ENCODE data around the gene CCT6A.
"Not testable (repeated sequence)": the region's sequence is repeated elsewhere in the genome, so short reads cannot be mapped to it uniquely, and the experiment has no call there.

CCT6A gene, protein sequence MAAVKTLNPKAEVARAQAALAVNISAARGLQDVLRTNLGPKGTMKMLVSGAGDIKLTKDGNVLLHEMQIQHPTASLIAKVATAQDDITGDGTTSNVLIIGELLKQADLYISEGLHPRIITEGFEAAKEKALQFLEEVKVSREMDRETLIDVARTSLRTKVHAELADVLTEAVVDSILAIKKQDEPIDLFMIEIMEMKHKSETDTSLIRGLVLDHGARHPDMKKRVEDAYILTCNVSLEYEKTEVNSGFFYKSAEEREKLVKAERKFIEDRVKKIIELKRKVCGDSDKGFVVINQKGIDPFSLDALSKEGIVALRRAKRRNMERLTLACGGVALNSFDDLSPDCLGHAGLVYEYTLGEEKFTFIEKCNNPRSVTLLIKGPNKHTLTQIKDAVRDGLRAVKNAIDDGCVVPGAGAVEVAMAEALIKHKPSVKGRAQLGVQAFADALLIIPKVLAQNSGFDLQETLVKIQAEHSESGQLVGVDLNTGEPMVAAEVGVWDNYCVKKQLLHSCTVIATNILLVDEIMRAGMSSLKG

DNA sequence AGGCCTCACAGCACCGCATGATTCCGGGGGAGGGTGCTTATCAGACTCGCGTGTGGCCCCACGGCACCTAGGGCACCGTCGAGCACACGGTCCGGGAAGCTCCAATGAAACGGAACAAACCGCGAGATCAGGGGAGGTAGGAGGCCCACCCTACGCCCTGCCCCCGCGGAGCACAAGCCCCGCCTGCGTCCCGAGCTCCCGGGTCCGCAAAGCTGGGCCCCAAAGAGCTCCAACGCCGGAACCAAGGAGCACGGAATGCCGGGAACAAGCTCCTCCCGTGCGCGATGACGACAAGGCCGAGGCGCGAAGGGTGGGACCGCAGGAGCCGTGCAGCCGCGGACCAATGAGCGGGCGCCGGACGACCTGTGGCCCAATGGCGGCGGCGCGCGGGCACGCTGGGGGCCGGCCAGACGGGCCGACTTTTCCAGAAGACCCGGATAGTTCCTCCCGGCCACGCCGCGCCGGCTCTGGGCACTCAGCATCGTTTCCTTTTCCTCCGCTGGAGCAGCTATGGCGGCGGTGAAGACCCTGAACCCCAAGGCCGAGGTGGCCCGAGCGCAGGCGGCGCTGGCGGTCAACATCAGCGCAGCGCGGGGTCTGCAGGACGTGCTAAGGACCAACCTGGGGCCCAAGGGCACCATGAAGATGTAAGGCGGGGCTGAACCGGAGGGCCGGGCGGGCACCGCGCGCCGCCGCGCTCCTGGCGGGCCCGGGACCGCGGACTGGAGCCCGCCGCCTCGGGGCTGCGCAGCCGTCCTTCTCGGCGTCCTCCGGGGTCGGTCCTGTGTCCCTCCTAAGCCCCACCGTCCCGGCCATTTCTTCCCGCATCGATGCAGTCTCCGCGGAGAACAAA, at the start of gene CCT6A, which contains the start of gene PSPH:
Gene CCT6A (plus strand): TSS at position 427 of the 853 bp plus-strand sequence. CDS start 84 bp downstream, at position 511.
Gene PSPH (minus strand): TSS at position 106 of the 853 bp plus-strand sequence. CDS start 30,232 bp downstream, outside the sequence.
- DNase-seq, result peak; percentile 69 to 89 (median 81)

DNA sequence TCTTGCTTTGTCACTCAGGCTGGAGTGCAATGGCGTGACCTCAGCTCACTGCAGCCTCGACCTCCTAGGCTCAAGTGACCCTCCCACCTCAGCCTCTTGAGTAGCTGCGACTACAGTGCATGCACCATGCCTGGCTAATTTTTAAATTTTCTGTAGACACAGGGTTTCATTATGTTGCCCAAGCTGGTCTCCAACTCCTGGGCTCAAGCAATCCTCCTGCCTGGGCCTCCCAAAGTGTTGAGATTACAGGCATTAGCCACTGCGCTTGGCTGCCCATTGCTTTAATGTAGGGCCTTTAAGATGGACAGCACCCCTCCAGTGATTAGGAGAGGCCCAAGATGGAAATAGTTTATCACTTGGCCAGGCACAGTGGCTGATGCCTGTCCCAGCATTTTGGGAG, 47.8 kb upstream of the CCT6A start:
- no peak for DNase-seq

DNA sequence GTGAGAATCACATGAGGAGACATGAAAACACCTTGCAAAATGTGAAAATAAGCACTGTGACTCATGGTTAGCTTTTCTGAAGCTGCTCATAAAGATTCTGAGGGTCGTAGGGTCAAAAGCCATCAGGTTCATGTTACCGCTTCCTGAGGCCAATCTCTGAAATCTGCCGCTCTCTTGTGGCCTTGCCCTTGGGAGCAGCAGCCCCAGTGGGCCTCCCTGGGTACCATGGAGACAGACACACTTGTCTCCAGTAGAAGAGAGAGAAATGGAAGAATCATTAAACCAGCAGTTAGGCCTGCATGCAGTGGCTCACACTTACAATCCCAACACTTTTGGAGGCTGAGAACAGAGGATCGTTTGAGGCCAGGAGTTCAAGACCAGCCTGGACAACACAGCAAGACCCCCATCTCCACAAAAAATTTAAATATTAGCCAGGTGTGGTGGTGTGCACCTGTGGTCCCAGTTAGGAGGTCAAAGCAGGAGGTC, 44.4 kb upstream of the CCT6A start:
- DNase-seq, result no peak

DNA sequence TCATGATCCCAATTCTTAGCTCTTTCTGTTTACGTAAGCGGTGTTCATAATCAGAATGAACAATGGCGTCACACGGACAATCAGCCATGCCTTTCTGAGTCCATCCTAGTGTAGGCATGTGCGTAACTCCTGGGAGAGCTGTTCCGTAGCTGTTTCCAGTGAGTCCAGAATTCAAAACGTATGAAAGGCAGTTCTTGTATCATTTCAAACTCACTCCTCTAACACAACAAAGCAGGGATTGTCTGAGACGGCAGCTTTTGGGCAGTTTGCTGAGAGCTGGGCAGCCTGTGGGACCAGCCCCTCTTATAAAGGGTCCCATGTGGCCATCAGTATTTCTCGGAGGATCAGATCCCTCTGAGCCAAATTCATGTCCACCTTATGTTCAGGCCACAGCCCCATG, 43.7 kb upstream of the CCT6A start:
- DNase-seq, result no peak

DNA sequence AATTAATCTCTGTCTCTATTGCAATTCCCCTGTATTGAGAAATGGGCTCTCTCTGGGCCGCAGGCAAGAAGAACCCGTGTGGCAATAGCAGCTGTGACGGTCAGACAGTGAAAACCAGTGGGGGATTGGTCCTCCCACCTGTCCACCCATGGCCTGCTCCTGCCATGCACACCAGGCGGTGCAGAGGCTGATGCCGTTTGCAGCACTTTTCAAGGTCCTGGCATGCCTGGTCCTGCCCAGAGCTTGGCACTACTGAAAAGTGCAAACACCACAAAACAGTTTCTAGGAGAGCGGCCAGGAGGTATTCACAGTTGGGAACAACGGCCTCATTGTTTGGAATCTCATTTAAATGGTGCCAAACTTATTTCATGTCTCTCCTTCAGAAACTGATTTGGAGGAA, 41.9 kb upstream of the CCT6A start:
- no peak for DNase-seq

DNA sequence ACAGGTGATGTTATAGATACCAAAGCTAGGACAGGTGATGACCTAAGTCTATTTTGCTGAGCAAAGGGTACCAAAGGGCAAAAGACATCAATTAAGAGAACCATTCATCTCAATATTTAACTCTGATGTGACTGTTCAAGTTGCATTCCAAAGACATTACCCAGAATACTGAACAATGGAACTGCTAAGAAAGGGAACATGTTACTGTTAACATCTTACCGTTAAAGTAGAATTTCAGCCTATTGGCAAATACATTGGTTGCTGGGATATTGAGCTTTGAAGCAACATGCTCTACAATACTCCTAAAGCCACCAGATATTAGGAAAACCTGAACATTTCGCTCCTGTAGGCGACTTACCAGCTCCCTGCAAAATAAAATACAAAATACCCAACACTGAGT, 34.5 kb upstream of the CCT6A start:
- DNase-seq, result not testable (repeated sequence)

DNA sequence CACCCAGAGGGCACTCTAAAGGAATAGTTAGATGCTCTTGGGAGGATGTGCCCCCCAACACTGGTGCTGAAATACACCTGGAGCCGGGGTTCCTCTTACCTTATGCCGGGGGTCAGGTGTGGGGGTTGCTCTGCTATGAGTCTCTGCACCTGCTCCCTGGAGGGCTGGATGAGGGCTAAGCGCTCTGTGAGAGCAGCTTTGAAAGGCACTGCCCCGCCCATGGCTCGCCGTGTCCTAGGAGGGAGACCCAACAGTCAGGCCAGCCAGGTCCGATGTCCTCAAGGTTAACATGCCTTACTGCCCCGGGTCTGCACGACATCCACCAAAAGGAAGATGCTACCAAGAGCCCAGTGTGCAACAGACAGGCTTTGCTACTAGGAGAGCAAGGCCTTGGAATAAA, 32.1 kb upstream of the CCT6A start:
- no peak for DNase-seq

DNA sequence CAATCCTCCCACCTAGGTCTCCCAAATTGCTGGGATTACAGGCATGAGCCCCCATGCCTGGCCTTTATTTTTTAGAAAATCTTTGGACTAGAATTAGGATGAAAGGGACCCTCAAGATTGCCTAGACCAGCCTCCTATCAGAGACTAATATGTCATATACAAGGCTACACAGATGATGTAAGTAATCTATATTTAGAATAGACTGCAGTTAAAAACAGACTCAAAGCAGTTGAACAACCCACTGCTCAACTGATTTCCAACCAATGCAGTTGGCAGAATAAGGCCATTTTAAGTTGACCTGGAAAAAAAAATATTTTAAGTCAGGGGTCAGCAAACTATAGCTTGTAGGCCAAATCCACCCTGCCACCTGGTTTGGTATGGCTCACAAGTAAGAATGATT, 28.1 kb upstream of the CCT6A start:
- no peak for DNase-seq

DNA sequence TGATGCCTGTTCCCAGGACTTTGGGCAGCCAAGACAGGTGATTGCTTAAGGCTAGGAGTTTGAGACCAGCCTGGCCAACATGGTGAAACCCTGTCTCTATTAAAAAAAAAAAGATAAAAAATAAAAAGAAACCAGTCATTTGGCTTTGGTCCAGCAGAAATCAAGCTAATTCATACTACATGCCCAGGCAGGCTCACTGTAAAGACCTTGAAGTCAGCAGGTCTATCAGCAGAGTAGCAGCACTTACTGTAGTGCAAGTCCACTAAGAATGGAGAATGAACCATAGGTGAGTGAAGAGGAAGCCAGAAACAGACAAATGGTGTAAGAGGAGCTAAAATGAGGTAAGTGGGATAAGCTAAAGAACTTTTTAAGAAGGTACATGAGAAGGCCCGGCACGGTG, 25.0 kb upstream of the CCT6A start:
- no peak for DNase-seq

DNA sequence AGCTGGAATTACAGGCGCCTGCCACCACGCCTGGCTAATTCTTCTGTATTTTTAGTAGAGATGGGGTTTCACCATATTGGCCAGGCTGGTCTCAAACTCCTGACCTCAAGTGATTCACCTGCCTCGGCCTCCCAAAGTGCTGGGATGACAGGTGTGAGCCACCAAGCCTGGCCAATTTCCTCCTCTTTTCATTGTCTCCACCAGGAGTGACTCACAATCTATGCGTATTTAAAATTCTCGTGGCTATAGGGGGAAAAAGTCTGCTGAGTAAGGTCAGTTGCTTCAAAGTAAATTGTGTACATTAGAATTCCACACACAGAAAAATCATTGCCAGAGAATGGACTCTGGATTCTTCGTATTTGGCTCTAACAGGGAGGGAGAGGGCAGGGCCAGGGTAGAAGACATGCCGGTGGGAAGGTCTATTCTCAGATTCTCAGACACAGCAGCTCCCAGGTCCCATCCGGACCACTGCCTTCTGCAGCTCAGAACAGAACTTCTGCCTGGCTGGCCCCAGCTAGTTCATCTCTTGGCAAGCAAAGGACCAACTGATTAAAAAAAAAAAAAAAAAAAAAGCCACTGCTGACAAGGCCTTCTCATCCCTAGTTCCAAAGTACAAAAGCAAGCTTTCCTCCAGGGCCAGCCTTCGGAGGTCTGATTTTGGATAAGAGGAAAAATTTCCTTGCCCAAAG, 22.5 kb upstream of the CCT6A start:
- no peak for DNase-seq

DNA sequence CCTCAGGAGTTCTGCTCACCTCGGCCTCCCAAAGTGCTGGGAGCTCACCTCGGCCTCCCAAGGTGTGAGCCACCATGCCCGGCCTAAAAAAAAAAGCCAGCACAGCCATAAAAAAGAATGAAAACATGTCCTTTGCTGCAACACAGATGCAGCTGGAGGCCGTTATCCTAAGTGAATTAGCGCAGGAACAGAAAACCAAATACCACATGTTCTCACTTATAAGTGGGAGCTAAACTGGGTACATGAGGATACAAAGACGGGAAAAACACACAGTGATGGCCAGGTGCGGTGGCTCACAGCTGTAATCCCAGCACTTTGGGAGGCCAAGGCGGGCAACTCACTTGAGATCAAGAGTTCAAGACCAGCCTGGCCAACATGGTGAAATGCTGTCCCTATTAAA, 21.2 kb upstream of the CCT6A start:
- DNase-seq, result no peak

DNA sequence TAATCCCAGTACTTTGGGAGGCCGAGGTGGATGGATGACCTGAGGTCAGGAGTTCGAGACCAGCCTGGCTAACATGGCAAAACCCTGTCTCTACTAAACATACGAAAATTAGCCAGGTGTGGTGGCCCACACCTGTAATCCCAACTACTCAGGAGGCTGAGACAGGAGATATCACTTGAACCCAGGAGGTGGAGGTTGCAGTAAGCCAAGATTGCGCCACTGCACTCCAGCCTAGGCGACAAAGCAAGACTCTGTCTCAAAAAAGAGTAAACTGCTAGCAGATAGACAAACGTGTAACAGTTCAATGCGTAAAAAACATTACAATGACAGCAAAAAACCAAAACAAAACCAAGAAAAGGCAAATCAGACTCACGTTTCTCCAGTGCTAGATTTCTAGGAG, 20.0 kb upstream of the CCT6A start:
- not testable (repeated sequence) for DNase-seq

DNA sequence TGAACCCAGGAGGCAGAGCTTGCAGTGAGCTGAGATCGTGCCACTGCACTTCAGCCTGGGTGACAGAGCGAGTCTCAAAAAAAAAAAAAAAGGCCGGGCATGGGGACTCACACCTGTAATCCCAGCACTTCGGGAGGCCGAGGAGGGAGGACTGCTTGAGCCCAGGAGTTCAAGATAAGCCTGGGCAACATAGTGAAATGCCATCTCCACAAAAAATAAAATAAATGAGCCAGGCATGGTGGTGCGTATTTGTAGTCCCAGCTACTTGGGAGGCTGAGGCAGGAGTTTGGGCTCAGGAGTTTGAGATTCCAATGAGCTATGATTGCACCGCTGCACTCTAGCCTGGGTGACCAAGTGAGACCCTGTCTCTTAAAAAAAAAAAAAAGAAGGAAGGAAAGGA, 19.0 kb upstream of the CCT6A start:
- DNase-seq, result not testable (repeated sequence)

DNA sequence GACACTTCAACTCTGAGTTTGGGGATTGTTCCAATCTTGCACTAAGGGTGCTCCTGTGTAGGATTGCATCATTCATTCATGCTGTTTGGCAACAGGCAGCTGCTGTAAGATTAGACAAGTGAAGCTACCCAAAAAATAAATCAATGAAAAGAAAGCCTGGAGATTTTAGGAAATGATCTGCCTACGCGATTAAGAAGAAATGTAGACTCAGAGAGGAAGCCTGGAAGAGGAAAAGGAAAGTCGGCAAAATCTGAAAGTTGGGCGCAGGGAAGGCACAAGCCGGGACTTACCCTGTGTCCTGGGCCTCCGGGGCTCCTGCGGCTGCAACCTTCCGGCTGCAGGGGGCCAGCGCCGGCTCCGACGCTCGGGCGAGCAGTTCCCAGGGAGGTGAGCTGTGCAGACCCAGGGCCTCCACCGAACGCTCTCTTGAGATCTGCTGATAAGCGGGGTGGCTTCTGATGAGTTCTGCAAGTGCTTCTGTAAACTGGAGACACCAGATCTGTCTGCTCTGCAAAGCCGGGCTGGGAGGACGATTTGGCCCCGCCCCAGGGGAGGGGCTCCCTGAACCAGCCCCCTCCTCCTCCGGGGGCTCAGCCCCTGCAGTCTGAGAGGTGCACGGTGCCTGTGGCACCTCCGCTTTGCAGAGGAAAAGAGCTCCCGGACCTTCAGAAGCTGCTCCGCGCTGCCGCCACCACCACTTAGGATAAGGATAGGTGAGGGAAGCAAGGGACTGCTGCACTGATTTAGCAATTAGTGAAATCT, 17.7 kb upstream of the CCT6A start:
- peak; percentile 62 to 78 (median 72) for DNase-seq

DNA sequence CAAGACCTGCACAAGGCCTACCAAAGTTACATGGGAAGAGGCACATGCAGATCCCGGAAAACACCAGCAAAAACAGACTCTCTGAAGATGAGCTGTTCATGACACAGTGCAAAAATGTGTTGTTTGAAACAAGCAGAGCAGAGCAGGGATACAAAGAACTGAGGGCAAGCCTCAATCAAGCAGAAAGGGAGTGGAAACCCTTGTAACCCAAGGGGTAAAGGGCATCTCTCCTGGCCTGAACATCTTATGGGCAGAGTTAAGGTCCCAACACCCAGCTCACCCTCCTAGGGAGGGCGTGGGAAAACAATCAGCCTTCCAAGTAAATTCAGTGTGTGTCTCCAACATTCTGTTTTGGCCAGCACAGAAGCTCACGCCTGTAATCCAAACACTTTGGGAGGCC, 10.8 kb upstream of the CCT6A start:
- DNase-seq, result no peak

DNA sequence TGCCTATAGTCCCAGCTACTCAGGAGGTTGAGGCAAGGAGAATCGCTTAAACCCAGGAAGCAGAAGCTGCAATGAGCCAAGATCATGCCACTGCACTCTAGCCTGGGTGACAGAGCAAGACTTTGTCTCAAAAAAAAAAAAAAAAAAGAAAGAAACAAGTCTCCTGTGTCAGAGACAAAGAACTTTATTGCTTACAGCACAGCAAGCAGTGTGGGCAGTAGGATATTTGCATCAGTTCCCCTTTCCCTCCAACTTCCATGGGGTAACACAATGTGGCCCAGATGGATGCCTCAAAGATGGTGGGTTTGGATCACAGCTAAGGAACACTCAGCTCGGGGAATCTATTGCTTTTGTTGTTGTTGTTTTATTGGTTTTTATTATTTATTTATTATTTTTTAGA, 5.8 kb upstream of the CCT6A start:
- DNase-seq, result not testable (repeated sequence)

DNA sequence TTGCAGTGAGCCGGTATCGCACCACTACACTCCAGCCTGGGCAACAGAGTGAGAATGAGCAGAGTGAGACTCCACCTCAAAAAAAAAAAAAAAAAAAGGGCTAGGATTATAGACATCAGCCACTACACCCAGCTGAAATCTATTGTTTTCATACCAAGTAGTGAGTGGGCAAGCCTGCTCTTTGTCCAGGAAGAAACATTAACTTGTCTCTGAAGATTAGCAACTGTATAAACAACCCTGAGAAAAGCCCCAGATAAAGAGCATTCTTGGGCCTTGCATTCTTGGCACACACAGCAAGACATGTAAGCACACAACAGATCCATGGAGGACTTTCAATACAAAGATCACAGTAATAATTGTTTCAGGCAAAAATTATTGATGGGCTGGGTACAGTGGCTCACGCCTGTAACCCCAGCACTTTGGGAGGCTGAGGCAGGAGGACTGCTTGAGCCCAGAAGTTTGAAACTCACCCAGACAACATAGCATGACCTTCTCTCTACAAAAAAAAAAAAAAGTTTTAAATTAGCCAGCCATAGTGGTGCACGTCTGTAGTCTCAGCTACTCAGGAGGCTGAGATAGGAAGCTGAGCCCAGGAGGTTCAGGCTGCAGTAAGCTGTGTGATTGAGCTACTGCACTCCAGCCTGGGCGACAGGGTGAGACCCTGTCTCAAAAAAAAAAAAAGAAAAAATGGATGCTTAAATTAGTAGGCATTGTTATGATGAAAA, 4.7 kb upstream of the CCT6A start:
- no peak for DNase-seq

DNA sequence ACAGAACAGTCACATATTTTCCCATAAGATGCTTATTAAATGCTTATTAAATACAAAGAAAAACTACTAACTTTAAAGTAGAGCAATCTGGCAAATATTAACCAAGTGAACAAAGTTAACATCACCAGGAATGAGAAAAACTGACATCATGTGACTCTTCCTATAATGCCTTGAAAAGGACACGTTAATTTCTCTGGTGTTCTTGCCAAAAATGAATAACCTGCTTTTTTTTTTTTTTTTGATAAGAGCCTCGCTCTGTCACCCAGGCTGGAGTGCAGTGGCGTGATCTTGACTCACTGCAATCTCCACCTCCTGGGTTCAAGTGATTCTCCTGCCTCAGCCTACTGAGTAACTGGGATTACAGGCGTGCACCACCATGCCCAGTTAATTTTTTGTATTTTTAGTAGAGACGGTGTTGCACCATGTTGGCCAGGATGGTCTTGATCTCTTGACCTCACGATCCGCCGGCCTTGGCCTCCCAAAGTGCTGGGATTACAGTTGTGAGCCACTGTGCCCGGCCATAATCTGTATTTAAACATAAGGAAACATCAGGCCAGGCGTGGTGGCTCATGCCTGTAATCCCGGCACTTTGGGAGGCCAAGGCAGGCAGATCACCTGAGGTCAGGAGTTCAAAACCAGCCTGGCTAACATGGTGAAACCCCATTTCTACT, 4.0 kb upstream of the CCT6A start:
- not testable (repeated sequence) for DNase-seq

DNA sequence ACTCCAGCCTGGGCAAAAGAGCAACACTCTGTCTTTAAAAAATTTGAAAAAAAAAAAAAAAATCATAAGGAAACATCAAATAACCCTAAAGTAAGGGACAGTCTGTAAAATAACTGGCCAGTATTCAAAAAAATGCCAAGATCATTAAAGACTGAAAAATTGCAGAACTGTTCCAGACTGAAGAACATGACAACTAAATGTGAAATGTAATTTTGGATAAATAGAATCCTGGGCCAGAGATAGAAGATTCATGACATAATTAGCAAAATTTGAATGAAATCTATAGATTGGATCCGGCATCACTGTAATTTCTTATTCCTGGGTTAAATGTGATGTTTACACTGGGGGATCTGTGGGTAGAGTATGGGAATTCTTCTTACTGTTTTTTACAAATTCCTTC, 3.3 kb upstream of the CCT6A start:
- DNase-seq, result no peak

DNA sequence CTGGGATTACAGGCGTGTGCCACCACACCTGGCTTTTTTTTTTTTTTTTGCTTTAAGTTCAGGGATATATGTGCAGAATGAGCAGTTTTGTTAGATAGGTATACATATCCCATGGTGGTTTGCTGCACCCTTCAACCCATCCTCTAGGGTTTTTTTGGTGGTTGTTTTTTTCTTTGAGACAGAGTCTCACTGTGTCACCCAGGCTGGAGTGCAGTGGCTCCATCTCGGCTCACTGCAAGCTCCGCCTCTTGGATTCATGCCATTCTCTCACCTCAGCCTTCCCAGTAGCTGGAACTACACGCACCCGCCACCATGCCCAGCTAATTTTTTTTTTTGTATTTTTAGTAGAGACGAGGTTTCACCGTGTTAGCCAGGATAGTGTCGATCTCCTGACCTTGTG, 2.8 kb upstream of the CCT6A start:
- DNase-seq, result not testable (repeated sequence)

DNA sequence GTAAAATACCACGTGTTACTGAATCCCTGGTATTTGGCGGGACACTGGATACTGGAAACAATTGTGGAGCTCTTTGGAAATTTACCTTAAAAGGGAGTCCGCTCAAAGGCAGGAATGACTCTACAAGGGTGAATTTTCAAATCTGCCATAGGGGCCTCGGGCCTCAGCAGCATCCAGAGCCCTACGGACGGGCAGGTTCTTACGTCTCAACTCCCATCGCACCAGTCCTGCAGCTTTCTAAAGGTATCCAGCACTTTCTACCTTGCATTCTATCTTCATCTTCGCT, 569 bp upstream of the CCT6A start:
- DNase-seq, result no peak

Measured in stimulated activated naive CD4-positive, alpha-beta T cell (primary cell).